NCI-H69 (cell line): ENCODE results near the gene MCF2L2.

Experiments used
- DNase-seq: peaks from one replicate; lab custom pipeline; 2025; lab: John Stamatoyannopoulos, UW

MCF2L2 gene

GRCh38 chr3:183265834-183266417 is 162.5 kb downstream of the MCF2L2 start:
- peak; percentile 86 for DNase-seq

- DNase-seq: peak; percentile 93
These were observed 163.2 kb downstream of the MCF2L2 start for GRCh38 chr3:183265157-183265642.

- peak; percentile 44 for DNase-seq
These were observed 164.2 kb downstream of the MCF2L2 start for GRCh38 chr3:183264268-183264667.

GRCh38 chr3:183262875-183263378 is 165.5 kb downstream of the MCF2L2 start:
- DNase-seq: no peak

- DNase-seq: no peak
These were observed 167.2 kb downstream of the MCF2L2 start for GRCh38 chr3:183261151-183261724.

GRCh38 chr3:183260167-183260904 is 168.1 kb downstream of the MCF2L2 start:
- no peak for DNase-seq

- no peak for DNase-seq
These were observed 168.8 kb downstream of the MCF2L2 start for GRCh38 chr3:183259621-183260020.

GRCh38 chr3:183259087-183259486 is 169.3 kb downstream of the MCF2L2 start:
- no peak for DNase-seq

- DNase-seq: peak; percentile 74
These were observed 173.1 kb downstream of the MCF2L2 start for GRCh38 chr3:183255348-183255730.

- peak; percentile 72 for DNase-seq
These were observed 173.7 kb downstream of the MCF2L2 start for GRCh38 chr3:183254487-183255347.

GRCh38 chr3:183253528-183254486 is 174.6 kb downstream of the MCF2L2 start:
- DNase-seq: peak; percentile 80

GRCh38 chr3:183252973-183253527 is 175.4 kb downstream of the MCF2L2 start, which contains the start of gene B3GNT5:
B3GNT5 (plus strand) TSS chr3:183253253; CDS start chr3:183269799, 16,546 bp downstream.
- DNase-seq: peak; percentile 93

- DNase-seq: no peak
These were observed 176.2 kb downstream of the MCF2L2 start for GRCh38 chr3:183252118-183252782.

GRCh38 chr3:183249006-183249718 is 179.3 kb downstream of the MCF2L2 start:
- DNase-seq: no peak

GRCh38 chr3:183247011-183247589 is 181.3 kb downstream of the MCF2L2 start:
- no peak for DNase-seq

- no peak for DNase-seq
These were observed 183.4 kb downstream of the MCF2L2 start for GRCh38 chr3:183244981-183245476.

- peak; percentile 36 for DNase-seq
These were observed 184.2 kb downstream of the MCF2L2 start for GRCh38 chr3:183244219-183244618.

- no peak for DNase-seq
These were observed 186.0 kb downstream of the MCF2L2 start for GRCh38 chr3:183242431-183242830.

GRCh38 chr3:183239046-183239445 is 189.4 kb downstream of the MCF2L2 start:
- DNase-seq: no peak
